SU-DHL-6 (cell line): ENCODE measurements around the gene BMPR2.

Experiments
- CTCF ChIP-seq: fragments of 200-600 bp; sonication (generic); IDR thresholded peaks from one replicate; pipeline ENCODE4 v1.5.1; 2017; ENCODE audit warnings: antibody characterized with exemption, mild to moderate bottlenecking, low read length, moderate library complexity; ENCODE audit not compliant: insufficient read depth, poor library complexity, severe bottlenecking
- EZH2phosphoT487 ChIP-seq: fragments of 200-600 bp; sonication (generic), shearing (Covaris generic); conservative IDR thresholded peaks from 2 replicates; pipeline ENCODE4 v1.6.1; 2018; ENCODE audit warnings: mild to moderate bottlenecking, antibody characterized with exemption, low read length, moderate library complexity, mixed read lengths

- TF ChIP-seq CTCF, result no peak
- no peak for TF ChIP-seq EZH2phosphoT487
Measured at GRCh38 chr2:202450785-202451184, 74.7 kb downstream of the BMPR2 start.
